Mesendoderm (in vitro differentiated cells): ENCODE data around the gene PIEZO2.

ENCODE experiments used
- DNase-seq: peaks from one replicate; pipeline ENCODE4 v3.0.0; 2013
- H2AK5ac ChIP-seq: 2 replicates; pipeline ENCODE4 v1.6.1; 2013; ENCODE audit warnings: low read length, inconsistent platforms
- H2BK120ac ChIP-seq: 2 replicates; pipeline ENCODE4 v1.6.1; 2013; ENCODE audit warnings: low read depth, mild to moderate bottlenecking, low read length, moderate library complexity, mixed read lengths
- H2BK15ac ChIP-seq: replicated peaks from 2 replicates; pipeline ENCODE4 v1.6.1; 2013; ENCODE audit warnings: low read depth, mild to moderate bottlenecking, moderate library complexity
- H2BK5ac ChIP-seq: 2 replicates; pipeline ENCODE4 v1.6.1; 2013; ENCODE audit warnings: low read length, inconsistent platforms
- H3K18ac ChIP-seq: 2 replicates; pipeline ENCODE4 v1.6.1; 2013; ENCODE audit warnings: mild to moderate bottlenecking, low read length, mixed read lengths
- H3K23ac ChIP-seq: one replicate; pipeline ENCODE4 v1.6.1; 2013; ENCODE audit warnings: low read length
- H3K27ac ChIP-seq: 2 replicates; pipeline ENCODE4 v1.5.1; 2013; ENCODE audit warnings: low read depth, mild to moderate bottlenecking, inconsistent platforms, low read length, moderate library complexity
- H3K27me3 ChIP-seq: 2 replicates; pipeline ENCODE4 v1.6.1; 2013; ENCODE audit warnings: low read length, control low read depth, mild to moderate bottlenecking, inconsistent platforms; ENCODE audit not compliant: insufficient read depth, poor library complexity
- H3K36me3 ChIP-seq: 2 replicates; pipeline ENCODE4 v1.6.1; 2013; ENCODE audit warnings: low read length, inconsistent platforms; ENCODE audit not compliant: control insufficient read depth, insufficient read depth
- H3K4ac ChIP-seq: one replicate; pipeline ENCODE4 v1.6.1; 2013; ENCODE audit warnings: low read depth, mild to moderate bottlenecking, low read length, moderate library complexity
- H3K4me1 ChIP-seq: 2 replicates; pipeline ENCODE4 v1.6.1; 2013; ENCODE audit warnings: low read depth, low read length, inconsistent platforms; ENCODE audit not compliant: control insufficient read depth
- H3K4me2 ChIP-seq: 2 replicates; pipeline ENCODE4 v1.6.1; 2013; ENCODE audit warnings: low read length
- H3K4me3 ChIP-seq: 2 replicates; pipeline ENCODE4 v1.5.1; 2013; ENCODE audit warnings: mild to moderate bottlenecking, low read length
- H3K56ac ChIP-seq: one replicate; pipeline ENCODE4 v1.6.1; 2013; ENCODE audit warnings: low read length
- H3K79me1 ChIP-seq: 2 replicates; pipeline ENCODE4 v1.6.1; 2013; ENCODE audit warnings: low read length, inconsistent platforms
- H3K79me2 ChIP-seq: 2 replicates; pipeline ENCODE4 v1.6.1; 2013; ENCODE audit warnings: mild to moderate bottlenecking, low read length; ENCODE audit not compliant: control insufficient read depth, insufficient read depth
- H3K9ac ChIP-seq: 2 replicates; pipeline ENCODE4 v1.6.1; 2013; ENCODE audit warnings: low read length, inconsistent platforms
- H4K5ac ChIP-seq: one replicate; pipeline ENCODE4 v1.6.1; 2013; ENCODE audit warnings: low read length
- H4K8ac ChIP-seq: one replicate; pipeline ENCODE4 v1.6.1; 2013; ENCODE audit warnings: low read depth, mild to moderate bottlenecking, control low read depth, low read length, moderate library complexity
- WGBS: extraction: QIAGEN DNeasy Blood & Tissue Kit; methylation state at CpG from one replicate; pipeline ENCODE4 v1.1.7; 2013; ENCODE audit warnings: low lambda C conversion rate, missing lambda C conversion rate; ENCODE audit not compliant: insufficient coverage; ENCODE audit errors: extremely low coverage; 5-methylcytosine and 5-hydroxymethylcytosine counted together

PIEZO2 gene

GRCh38 chr18:10820681-10821080 is 328.7 kb downstream of the PIEZO2 start:
- H3K9ac ChIP-seq: no peak overlapping the region
- no peak overlapping the region for H4K5ac ChIP-seq
- H3K4ac ChIP-seq: no peak overlapping the region
- H3K4me2 ChIP-seq: no peak overlapping the region
- no peaks in the 10 kb centered on the region for H3K27me3 ChIP-seq
- H2BK15ac ChIP-seq: no peak overlapping the region
- no peak overlapping the region for H3K4me3 ChIP-seq
- no peak overlapping the region for H2BK5ac ChIP-seq
- H2AK5ac ChIP-seq: no peak overlapping the region
- DNase-seq: no peak
- no peaks in the 10 kb centered on the region for H3K79me1 ChIP-seq
- H3K23ac ChIP-seq: no peak overlapping the region
- no peak overlapping the region for H3K56ac ChIP-seq
- H3K4me1 ChIP-seq: no peaks in the 10 kb centered on the region
- no peak overlapping the region for H3K27ac ChIP-seq
- no peak overlapping the region for H4K8ac ChIP-seq
- H3K79me2 ChIP-seq: no peaks in the 10 kb centered on the region
- no peaks in the 10 kb centered on the region for H3K36me3 ChIP-seq
- no peak overlapping the region for H3K18ac ChIP-seq
- no CpG with 5 or more reads among the region's 5 CpGs for WGBS
- H2BK120ac ChIP-seq: no peak overlapping the region

- Histone ChIP-seq H4K8ac (no peak overlapping the region), H3K27ac (no peak overlapping the region), H2BK5ac (no peak overlapping the region), H2BK15ac (no peak overlapping the region), H2BK120ac (no peak overlapping the region), H3K4me2 (no peak overlapping the region), H3K4me1 (no peaks in the 10 kb centered on the region), H3K36me3 (no peaks in the 10 kb centered on the region), H3K4me3 (no peak overlapping the region), H3K79me2 (no peaks in the 10 kb centered on the region), H3K27me3 (no peaks in the 10 kb centered on the region), H3K4ac (no peak overlapping the region), H3K56ac (no peak overlapping the region), H3K23ac (no peak overlapping the region), H3K9ac (no peak overlapping the region), H4K5ac (no peak overlapping the region), H2AK5ac (no peak overlapping the region), H3K79me1 (no peaks in the 10 kb centered on the region), H3K18ac (no peak overlapping the region)
- DNase-seq: no peak
- no CpG with 5 or more reads among the region's 4 CpGs for WGBS
Measured at GRCh38 chr18:10814336-10814735, 335.0 kb downstream of the PIEZO2 start.

- Histone ChIP-seq H3K9ac (no peak overlapping the region), H2AK5ac (no peak overlapping the region), H4K5ac (no peak overlapping the region), H2BK15ac (no peak overlapping the region), H2BK120ac (no peak overlapping the region), H3K27ac (no peak overlapping the region), H3K79me1 (no peaks in the 10 kb centered on the region), H3K27me3 (no peaks in the 10 kb centered on the region), H3K18ac (no peak overlapping the region), H3K56ac (no peak overlapping the region), H4K8ac (no peak overlapping the region), H3K4me1 (no peaks in the 10 kb centered on the region), H3K79me2 (no peaks in the 10 kb centered on the region), H3K4me2 (no peak overlapping the region), H2BK5ac (no peak overlapping the region), H3K4me3 (no peak overlapping the region), H3K23ac (no peak overlapping the region), H3K4ac (no peak overlapping the region), H3K36me3 (no peaks in the 10 kb centered on the region)
- no CpG with 5 or more reads among the region's 3 CpGs for WGBS
- no peak for DNase-seq
Measured at GRCh38 chr18:10805587-10806118, 343.7 kb downstream of the PIEZO2 start.

GRCh38 chr18:10804126-10804525 is 345.2 kb downstream of the PIEZO2 start:
- no peak overlapping the region for H4K8ac ChIP-seq

GRCh38 chr18:10798727-10799550 is 350.4 kb downstream of the PIEZO2 start:
- Histone ChIP-seq H3K23ac (no peak overlapping the region), H4K5ac (no peak overlapping the region), H3K18ac (no peak overlapping the region), H3K27me3 (no peaks in the 10 kb centered on the region), H3K4me2 (no peak overlapping the region), H3K27ac (no peak overlapping the region), H2BK15ac (no peak overlapping the region), H4K8ac (no peak overlapping the region), H2BK5ac (no peak overlapping the region), H3K4ac (no peak overlapping the region), H2BK120ac (no peak overlapping the region), H3K4me3 (no peak overlapping the region), H3K79me1 (no peaks in the 10 kb centered on the region), H3K9ac (no peak overlapping the region), H3K56ac (no peak overlapping the region), H3K4me1 (no peaks in the 10 kb centered on the region), H2AK5ac (no peak overlapping the region), H3K79me2 (no peaks in the 10 kb centered on the region), H3K36me3 (no peaks in the 10 kb centered on the region)
- DNase-seq: no peak
- no CpG with 5 or more reads among the region's 7 CpGs for WGBS

More at GRCh38 chr18:10804126-10804525, 345.2 kb downstream of the PIEZO2 start:
- H2BK120ac ChIP-seq: no peak overlapping the region
- no peak overlapping the region for H2BK15ac ChIP-seq
- H3K23ac ChIP-seq: no peak overlapping the region
- no peak overlapping the region for H3K9ac ChIP-seq
- H3K36me3 ChIP-seq: no peaks in the 10 kb centered on the region
- H3K4me1 ChIP-seq: no peaks in the 10 kb centered on the region
- H3K4me2 ChIP-seq: no peak overlapping the region
- H3K18ac ChIP-seq: no peak overlapping the region
- no peak overlapping the region for H3K27ac ChIP-seq
- H3K79me1 ChIP-seq: no peaks in the 10 kb centered on the region
- no peak overlapping the region for H4K5ac ChIP-seq
- H3K4me3 ChIP-seq: no peak overlapping the region
- H3K79me2 ChIP-seq: no peaks in the 10 kb centered on the region
- no peak overlapping the region for H2BK5ac ChIP-seq
- no peak overlapping the region for H2AK5ac ChIP-seq
- DNase-seq: no peak
- WGBS: no CpG with 5 or more reads among the region's 9 CpGs
- H3K56ac ChIP-seq: no peak overlapping the region
- no peak overlapping the region for H3K4ac ChIP-seq
- no peaks in the 10 kb centered on the region for H3K27me3 ChIP-seq
